NOMO-1 (cell line): ENCODE data around the gene PPP1R3A.
"Not testable (repeated sequence)": the region's sequence is repeated elsewhere in the genome, so short reads cannot be mapped to it uniquely, and the experiment has no call there.

Experiments
- DNase-seq, 2 experiments: peaks; one replicate each; lab custom pipeline; 2025; ENCODE audit not compliant: unreplicated experiment in 2 of 2; lab: John Stamatoyannopoulos, UW

The PPP1R3A gene, protein sequence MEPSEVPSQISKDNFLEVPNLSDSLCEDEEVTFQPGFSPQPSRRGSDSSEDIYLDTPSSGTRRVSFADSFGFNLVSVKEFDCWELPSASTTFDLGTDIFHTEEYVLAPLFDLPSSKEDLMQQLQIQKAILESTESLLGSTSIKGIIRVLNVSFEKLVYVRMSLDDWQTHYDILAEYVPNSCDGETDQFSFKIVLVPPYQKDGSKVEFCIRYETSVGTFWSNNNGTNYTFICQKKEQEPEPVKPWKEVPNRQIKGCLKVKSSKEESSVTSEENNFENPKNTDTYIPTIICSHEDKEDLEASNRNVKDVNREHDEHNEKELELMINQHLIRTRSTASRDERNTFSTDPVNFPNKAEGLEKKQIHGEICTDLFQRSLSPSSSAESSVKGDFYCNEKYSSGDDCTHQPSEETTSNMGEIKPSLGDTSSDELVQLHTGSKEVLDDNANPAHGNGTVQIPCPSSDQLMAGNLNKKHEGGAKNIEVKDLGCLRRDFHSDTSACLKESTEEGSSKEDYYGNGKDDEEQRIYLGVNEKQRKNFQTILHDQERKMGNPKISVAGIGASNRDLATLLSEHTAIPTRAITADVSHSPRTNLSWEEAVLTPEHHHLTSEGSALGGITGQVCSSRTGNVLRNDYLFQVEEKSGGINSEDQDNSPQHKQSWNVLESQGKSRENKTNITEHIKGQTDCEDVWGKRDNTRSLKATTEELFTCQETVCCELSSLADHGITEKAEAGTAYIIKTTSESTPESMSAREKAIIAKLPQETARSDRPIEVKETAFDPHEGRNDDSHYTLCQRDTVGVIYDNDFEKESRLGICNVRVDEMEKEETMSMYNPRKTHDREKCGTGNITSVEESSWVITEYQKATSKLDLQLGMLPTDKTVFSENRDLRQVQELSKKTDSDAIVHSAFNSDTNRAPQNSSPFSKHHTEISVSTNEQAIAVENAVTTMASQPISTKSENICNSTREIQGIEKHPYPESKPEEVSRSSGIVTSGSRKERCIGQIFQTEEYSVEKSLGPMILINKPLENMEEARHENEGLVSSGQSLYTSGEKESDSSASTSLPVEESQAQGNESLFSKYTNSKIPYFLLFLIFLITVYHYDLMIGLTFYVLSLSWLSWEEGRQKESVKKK

GRCh38 chr7:113918946-113919345, at the start of gene PPP1R3A:
Gene PPP1R3A (minus strand): TSS chr7:113919009. CDS start chr7:113918996, 13 bp downstream.
- DNase-seq: no peak

DNA sequence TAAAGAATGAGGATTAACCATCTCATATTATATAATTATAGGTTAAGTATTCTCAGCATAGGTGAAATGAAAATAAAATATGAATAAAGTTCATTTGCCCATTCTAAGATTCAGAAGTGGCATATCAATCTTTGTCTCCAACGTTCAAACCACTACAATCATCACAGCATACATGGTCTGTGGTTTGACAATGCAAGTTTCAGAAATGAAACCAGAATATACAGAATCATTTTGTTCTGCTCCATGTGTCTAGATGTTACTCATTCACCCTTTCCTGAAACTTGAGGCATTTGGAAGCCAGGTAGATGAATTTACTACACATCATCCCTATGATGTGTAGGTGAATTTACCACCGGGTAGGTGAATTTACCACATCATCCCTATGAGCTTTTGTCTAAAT, 44.5 kb upstream of the PPP1R3A start:
- no peak for DNase-seq

DNA sequence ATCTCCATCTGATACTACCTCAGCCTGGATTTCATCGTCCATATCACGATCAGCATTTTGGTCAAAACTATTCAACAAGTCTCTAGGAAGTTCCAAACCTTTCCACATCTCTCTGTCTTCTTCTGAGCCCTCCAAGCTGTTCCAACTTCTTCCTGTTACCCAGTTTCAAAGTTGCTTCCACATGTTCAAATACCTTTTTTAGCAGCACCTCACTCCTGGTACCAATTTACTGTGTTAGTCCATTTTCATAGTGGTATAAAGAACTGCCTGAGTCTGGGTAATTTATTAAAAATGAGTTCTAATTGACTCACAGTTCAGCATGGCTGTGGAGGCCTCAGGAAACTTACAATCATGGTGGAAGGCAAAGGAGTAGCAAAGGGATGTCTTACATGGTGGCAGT, 41.1 kb upstream of the PPP1R3A start:
- no peak for DNase-seq

- no peak for DNase-seq
These were observed 36.3 kb upstream of the PPP1R3A start for GRCh38 chr7:113955157-113955556.

DNA sequence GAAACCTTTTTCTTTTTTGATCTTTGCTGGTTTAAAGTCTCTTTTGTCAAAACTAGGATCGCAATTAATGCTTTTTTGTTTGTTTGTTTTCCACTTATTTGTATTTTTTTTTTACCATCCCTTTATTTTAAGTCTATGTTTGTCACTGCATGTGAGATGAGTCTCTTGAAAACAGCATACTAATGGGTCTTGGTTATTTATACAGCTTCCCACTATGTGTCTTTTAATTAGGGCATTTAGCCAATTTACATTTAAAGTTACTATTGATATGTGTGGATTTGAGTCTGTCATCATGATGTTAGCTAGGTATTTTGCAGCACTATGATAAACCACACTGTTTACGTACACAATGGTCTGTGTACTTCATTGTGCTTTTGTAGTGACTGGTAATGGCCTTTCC, 34.7 kb upstream of the PPP1R3A start:
- no peak for DNase-seq

DNA sequence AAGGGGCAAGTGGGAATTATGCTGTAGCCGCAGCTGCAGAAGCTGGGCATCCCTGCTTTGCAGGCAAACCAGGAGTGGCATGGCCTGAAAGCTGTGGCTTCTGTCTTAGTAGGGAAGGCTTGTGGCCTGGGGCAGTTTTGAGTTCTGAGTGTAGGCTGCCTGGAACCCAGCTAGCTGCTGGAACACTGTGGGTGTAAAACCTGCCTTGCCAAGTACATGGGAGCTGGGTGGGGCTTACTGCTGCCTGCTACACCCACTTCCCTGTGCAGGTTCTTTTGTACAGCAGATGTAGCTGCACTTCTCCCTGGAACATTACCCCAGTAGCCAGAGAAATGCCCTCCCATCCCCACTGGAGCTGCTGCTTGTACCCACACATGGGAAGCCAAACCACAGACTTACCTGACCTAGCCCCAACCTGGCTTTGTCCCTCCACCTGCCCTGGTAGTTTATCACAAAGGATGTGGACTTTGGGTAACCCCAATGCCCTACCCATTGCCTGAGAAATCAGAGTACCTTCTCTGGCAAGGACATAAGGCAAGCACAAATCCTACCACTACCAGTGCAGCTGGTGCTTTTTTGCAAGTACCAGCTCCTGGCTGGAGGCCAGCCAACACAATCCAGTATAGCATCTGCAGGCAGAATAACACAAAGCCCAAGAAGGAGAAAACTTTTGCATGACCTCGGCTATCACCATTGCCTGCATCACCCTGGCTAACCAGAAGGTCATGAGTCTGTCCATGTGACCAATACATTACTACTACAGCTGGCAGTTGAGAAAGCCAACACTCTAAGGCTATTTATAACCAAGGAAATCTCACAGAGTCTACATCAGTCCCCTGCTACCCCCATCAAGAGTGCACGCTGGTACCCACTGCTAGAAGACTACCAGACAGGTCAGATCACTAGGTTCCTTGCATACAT, 26.5 kb upstream of the PPP1R3A start:
- DNase-seq: no peak

DNA sequence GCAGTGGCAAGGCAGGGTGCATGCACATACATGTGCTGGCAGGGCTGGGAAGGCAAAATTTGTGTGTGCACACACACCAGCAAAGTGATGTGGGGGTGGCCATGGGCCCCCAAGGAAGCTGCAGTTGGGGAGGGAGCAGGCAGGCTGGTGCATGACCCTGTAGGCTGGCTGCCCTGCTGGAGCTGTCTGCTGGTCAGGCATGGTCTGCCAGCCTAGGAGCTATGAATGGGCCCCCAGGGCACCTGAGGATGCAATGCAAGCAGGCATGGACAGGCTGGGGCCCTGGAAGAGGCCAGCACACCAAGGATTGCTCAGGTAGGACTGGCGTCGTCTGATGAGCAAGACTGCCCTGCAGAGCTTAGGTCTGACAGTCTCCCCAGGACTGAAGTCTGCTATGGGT, 18.2 kb upstream of the PPP1R3A start:
- DNase-seq: no peak

DNA sequence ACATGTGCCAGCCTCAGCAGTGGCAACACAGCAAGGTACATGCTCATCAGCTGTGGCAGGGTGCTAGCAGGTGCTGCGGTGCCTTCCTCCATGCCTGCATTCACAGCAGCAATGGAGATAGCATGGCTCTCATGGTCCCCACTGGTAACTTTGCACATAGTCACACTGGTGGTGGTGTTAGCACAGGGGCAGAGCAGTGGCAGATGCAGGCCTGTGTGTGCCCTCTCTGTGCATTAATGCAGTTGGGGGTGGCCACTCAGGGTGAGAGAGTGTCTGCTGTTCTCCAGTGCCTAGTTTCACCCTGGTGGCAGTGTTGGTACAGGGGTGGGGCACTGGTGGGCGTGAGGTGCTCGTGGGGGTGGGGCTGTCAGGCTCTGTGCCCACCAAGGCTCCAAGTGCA, 17.7 kb upstream of the PPP1R3A start:
- no peak for DNase-seq

GRCh38 chr7:113929389-113929788, 10.6 kb upstream of the PPP1R3A start:
- not testable (repeated sequence) for DNase-seq

DNA sequence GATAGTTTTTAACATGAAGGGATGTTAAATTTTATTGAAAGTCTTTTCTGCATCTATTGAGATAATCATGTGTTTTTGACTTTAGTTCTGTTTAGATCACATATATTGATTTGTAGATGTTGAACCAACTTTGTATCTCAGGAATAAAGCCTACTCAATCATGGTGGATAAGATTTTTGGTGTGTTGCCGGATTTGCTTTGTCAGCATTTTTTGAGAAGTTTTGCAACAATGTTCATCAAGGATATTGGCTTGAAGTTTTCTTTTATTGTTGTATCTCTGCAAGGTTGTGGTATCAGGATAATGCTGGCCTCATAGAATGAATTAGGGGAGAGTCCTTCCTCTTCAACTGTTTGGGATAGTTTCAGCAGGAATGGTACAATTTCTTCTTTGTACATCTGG, 9.3 kb upstream of the PPP1R3A start:
- no peak for DNase-seq

DNA sequence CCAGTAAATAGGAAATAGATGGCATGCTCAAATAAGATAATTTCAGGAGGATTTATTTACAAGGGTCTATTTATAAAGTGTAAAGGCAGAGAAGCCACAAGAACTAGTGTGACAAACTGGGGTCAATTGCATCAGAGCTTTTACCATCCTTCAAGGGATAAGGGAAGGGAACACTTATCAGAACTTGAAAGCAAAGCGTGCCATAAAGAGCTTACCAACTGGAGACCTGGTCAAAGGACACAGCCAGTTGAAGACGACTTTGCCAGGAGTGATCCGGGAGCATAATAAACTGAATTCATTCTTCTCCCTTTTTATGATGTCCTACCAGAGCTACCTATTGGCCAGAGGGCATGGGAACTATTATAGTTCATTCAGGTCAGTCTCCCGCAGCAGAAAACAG, 3.2 kb upstream of the PPP1R3A start:
- DNase-seq: no peak

DNA sequence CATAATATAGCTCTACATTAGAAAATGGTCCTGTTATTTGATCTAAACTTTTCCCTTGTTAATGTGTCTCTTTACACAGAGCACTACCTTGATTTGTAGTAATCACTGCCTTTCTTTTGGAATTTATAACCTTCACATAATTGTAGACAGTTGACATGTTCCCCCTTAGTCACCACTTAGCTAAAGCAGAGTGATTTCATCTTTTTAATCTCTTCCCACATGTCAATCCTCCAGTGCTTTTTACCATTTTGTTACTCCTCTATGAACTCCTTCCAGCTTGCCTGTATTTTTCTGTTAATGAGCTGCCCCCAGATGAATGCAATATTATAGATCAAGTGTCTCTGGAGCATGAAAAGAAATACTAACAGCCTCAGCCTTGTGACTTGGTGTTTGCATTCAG, 2.6 kb upstream of the PPP1R3A start:
- no peak for DNase-seq

DNA sequence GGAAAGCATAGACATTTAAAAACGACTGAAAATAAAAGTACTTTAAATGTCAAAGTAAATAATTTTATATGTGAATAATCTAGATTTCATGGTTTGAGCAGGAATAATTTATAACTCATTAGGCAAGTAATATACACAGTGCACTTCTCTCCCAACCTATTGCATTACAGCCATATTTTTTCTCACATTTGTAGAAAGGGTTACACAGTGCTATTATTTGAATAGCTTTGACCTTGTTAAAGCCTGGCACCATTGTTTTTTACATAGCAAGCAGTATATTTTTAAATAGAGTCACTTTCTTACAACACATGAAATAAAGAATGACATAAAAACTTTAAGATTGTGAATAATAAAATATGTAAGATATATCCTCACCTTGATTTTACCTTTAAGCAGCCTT, 969 bp downstream of the PPP1R3A start:
- no peak for DNase-seq

DNA sequence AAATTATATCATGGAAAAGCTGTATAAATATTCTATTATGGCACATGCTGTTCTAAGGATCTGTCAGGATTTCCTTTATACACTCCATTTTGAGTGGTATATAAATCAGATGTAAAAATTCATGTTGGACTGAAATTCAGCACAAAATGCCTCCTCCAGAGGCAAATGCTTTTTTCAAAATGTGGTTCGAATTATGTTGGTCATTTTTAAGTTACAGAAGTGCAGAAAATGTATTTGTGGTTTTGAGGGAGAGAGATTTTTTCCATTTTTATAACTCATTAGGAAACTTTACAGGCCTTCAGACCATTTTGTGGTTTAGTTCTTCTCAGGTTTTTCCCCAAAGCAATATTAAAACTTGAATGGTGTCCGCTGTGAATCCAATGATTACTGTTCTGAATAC, 2.9 kb downstream of the PPP1R3A start:
- DNase-seq: no peak

GRCh38 chr7:113912876-113913275, 5.9 kb downstream of the PPP1R3A start:
- no peak for DNase-seq

DNA sequence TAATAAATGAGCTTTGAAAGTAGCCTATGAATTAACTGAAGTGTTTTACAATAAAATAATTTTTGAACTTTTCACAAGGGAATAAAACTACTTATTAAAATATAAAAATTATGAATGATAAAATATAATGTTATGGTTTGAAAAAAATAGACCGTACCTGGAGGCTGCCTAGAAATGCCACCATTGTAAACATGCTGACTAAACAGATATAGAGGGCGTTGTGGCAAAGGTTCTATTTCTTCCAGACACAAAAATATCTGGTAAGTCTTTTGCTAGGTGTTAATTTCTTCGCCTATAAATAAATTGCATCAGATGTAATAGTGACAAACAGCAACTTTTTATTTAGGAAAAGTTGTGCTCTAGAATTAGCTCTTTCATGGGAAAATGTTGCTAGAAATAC, 11.2 kb downstream of the PPP1R3A start:
- no peak for DNase-seq

GRCh38 chr7:113904521-113904920, 14.3 kb downstream of the PPP1R3A start:
- no peak for DNase-seq

GRCh38 chr7:113892818-113893217, 26.0 kb downstream of the PPP1R3A start:
- no peak for DNase-seq

- no peak for DNase-seq
These were observed 27.0 kb downstream of the PPP1R3A start for GRCh38 chr7:113891828-113892227.

DNA sequence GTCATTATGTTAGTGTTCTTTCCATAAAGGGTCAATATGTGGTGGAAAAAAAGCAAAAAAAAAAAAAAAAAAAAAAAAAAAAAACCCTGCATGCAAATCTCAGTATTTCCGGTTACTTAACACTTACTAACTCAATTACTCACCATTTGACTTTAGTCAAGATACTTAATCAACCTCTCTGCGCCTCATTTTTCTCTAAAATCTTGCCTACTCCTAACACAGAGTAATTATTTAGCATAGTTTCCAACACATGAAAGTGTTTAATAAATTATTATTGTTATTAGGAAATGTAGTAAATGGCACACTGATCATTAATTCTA, 27.8 kb downstream of the PPP1R3A start:
- DNase-seq: no peak
